ENCODE results near the gene ANXA6.

The ANXA6 gene

DNA sequence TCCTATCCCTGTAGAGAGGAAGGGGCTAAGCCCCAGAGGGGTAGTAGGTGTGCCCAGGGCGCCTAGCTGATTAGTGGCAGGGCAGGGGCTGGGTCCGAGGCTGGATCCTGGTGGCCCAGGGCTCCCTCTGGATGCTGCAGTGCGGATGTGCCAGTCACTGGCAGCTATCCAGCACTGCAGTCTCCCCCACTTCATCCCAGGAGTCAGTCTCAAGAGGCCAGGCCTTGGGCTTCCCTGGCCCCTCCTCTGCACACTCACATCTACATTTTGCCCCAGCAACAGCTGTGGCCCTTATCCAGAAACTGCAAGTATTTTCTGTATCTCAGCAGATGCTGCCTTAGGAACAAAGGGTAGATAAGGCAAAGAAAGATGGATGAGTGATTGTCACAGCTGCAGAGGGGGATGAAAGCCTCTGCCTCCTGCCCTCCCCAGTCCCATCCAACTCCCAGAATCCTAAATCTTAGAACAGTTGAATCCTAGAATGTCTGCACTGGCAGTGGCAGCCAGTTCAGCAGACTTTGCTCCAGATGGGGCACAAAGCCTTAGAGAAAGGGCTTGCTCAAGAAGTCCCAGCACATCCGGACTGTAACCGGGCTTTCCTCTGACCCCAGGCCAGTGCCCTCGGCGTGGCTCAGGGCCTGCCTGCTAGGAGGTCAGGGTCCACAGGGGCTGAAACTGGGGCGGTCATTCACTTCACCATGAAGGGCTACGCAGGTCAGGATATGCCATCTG, 1.6 kb downstream of the ANXA6 start:
- TF ChIP-seq, protein P1, sequence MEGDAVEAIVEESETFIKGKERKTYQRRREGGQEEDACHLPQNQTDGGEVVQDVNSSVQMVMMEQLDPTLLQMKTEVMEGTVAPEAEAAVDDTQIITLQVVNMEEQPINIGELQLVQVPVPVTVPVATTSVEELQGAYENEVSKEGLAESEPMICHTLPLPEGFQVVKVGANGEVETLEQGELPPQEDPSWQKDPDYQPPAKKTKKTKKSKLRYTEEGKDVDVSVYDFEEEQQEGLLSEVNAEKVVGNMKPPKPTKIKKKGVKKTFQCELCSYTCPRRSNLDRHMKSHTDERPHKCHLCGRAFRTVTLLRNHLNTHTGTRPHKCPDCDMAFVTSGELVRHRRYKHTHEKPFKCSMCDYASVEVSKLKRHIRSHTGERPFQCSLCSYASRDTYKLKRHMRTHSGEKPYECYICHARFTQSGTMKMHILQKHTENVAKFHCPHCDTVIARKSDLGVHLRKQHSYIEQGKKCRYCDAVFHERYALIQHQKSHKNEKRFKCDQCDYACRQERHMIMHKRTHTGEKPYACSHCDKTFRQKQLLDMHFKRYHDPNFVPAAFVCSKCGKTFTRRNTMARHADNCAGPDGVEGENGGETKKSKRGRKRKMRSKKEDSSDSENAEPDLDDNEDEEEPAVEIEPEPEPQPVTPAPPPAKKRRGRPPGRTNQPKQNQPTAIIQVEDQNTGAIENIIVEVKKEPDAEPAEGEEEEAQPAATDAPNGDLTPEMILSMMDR (conservative IDR thresholded peaks at IDR 0.05; ENCODE audit: low read depth), result no peak
- ChIA-PET POLR2A (ENCODE audit: low non-redundant PET) (no interaction called here), CTCF (no interaction called here)
- H3K27ac ChIP-seq, result peak overlapping the region; percentile 24
- DNase-seq (ENCODE audit: low spot score), result no peak

DNA sequence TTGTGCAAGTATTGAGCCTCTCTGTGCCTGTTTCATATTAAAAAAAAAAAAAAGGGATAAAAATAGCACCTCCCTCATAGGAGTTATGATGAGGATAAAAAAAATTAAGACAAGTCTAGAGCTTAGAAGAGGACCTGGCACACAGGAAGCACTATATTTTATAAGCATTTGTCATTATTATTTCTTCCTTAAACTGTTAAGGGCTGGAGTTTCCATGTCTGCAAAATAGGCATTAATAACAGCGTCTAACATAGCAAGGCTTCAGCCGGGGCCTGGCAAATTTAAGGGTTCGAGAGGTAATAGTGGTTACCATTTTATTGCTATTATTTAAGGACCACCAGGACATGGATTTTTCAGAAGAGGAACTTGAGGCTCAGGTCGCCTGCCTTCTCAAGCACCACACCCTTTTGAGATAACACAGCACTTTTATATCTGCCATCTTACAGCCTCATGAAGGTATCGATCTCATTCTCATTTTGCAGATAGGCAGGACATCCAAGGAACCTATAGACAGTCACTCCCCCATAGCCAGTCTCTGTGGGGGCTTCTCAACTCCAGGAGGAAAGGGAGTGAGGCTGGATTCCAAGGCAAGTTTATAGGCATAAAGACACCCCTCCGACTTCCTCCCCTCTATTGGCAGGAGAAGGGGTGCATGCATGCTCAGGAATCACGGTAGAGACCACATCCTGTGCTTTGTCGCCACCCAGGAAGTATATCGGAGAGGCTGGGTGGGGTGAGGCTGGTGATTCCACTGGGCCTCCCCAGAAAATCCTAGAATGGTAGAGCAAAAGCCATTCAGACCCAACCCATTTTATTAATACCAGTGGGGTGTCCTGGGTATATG, 2.4 kb downstream of the ANXA6 start:
- peak overlapping the region; percentile 24 for H3K27ac ChIP-seq
- TF ChIP-seq, protein P1 (conservative IDR thresholded peaks at IDR 0.05; ENCODE audit: low read depth), result no peak
- ChIA-PET POLR2A (ENCODE audit: low non-redundant PET) (no interaction called here), CTCF (interaction anchor here (0.6 to 3.0 kb wide), 3 partner anchors 10 to 84 kb away, joined by 3 to 13 read pairs (median 3); no protein-coding TSS in a partner anchor)
- DNase-seq (ENCODE audit: low spot score), result no peak

DNA sequence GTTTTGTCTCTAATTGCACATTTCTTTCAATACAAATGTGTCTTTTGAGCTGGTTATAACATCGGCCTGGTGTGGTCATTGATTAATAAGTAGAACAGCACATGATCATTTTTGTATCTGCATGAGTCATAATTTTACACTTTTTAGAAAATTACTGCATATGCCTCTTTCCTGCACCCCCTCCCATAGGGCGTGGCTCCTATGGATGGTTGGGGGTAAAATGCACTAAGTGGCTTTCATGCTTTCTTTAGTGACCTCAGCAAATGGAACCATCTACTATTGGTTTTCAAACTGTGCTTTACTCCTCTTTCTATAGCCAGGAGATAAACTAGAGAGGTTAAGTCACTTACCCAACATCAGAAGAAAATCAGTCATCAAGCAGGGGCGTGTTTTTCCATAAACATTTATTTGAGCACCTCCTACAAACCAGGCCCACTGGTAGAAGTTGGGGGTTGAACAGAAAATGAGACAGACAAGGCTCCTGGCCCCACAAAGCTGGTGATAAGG, 3.8 kb downstream of the ANXA6 start:
- ChIA-PET CTCF (interaction anchor here (0.5 to 3.0 kb wide), 2 partner anchors 27 to 1161 kb away, joined by 3 to 13 read pairs; no protein-coding TSS in a partner anchor), POLR2A (ENCODE audit: low non-redundant PET) (no interaction called here)
- no peak for DNase-seq (ENCODE audit: low spot score)
- TF ChIP-seq, protein P1 (conservative IDR thresholded peaks at IDR 0.05; ENCODE audit: low read depth), result no peak
- H3K27ac ChIP-seq, result no peak overlapping the region

DNA sequence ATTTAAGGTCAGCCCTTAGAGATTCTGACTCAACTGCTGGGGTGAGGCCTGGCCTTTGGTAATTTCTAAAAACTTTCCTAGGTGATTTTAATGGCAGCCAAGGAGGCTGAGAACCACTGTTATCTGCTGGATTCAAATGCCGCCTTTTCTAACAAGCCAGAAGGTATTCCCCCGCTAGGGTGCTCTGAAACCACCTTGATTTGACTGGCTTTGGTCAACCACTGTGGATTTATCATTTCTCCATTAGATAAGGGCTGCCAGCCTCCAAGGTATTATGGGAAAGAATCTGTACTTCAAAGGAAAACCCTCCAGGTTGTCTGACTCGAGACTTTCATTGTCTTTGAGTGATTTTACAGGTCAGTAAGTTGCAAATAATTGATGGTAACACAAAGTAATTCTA, 4.3 kb downstream of the ANXA6 start:
- DNase-seq (ENCODE audit: low spot score), result no peak
- TF ChIP-seq, protein P1 (conservative IDR thresholded peaks at IDR 0.05; ENCODE audit: low read depth), result no peak
- CTCF ChIA-PET, result interaction anchor here (0.6 to 3.0 kb wide), 3 partner anchors 27 to 883 kb away, joined by 4 to 13 read pairs (median 5); no protein-coding TSS in a partner anchor
- POLR2A ChIA-PET (ENCODE audit: low non-redundant PET), result no interaction called here
- no peak overlapping the region for H3K27ac ChIP-seq

DNA sequence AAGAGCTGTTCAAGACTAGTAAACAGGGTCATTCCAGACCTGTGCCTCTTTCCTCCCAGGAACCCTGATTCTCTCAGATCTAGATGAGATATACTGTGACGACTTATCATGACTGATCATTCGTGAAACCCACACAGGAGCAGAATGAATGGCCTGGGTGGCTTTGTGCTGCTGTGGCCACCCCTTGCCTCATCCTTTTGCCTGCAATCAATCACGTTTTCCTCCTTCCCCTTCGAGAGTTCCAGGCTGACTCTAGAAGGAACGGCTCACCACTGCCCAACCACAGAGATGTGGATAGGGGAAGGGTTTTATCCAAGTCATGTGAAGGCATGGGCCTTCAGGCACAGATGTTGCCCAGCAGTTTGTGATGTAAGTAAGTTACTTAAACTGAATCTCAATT, 5.8 kb downstream of the ANXA6 start:
- TF ChIP-seq, protein P1 (conservative IDR thresholded peaks at IDR 0.05; ENCODE audit: low read depth), result no peak
- ChIA-PET CTCF (no interaction called here), POLR2A (ENCODE audit: low non-redundant PET) (no interaction called here)
- no peak for DNase-seq (ENCODE audit: low spot score)
- H3K27ac ChIP-seq, result no peak overlapping the region

DNA sequence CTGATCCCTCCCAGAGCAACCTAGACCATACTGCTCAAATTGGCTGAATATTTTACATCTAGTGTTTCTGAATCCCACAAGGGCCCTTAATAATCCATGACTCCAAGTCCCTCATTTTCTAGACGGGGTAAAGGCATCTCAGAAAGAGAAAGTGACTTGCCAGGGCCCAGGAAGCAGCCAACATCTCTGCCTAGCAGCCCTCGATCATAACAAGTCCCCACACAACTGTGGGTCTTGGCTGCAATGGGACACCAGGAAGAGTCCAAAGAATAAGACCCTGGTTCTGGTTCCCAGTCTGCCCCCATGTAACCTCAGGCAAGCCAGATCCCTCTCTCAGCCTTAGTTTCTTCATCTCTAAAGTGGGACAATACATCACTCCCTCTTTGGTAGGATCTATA, 6.3 kb downstream of the ANXA6 start:
- CTCF ChIA-PET, result interaction anchor here (1.1 to 1.6 kb wide), 2 partner anchors 25 to 36 kb away, joined by 5 to 10 read pairs; no protein-coding TSS in a partner anchor
- DNase-seq (ENCODE audit: low spot score), result no peak
- TF ChIP-seq, protein P1 (conservative IDR thresholded peaks at IDR 0.05; ENCODE audit: low read depth), result no peak
- H3K27ac ChIP-seq, result no peak overlapping the region
- POLR2A ChIA-PET (ENCODE audit: low non-redundant PET), result interaction anchor here (0.5 kb wide), 1 partner anchor 675 kb away, joined by 3 read pairs; no protein-coding TSS in a partner anchor

Measured in RWPE1 (cell line).